SK-N-SH treated with all-trans-retinoic acid at 6 μM for 48 hours (cell line): ENCODE data around the gene TRIM2.

ENCODE experiments used
- ATAC-seq: fragments of 200-7000 bp; cut with Tn5 transposase; 3 replicates; pipeline ENCODE4 v1.9.1; 2020; ENCODE audit warnings: mild to moderate bottlenecking, moderate library complexity
- ARNTL ChIP-seq: fragments of 450-650 bp; formaldehyde crosslinking; IDR thresholded peaks from 2 replicates; pipeline ENCODE4 v1.5.0; 2020; ENCODE audit warnings: low read depth, mild to moderate bottlenecking, moderate library complexity, borderline replicate concordance
- CREB5 ChIP-seq: fragments of 250-450 bp; sonication (Bioruptor Pico); IDR thresholded peaks from 2 replicates; pipeline ENCODE4 v1.5.1; 2020; ENCODE audit warnings: low read depth, mild to moderate bottlenecking, moderate library complexity
- CSDC2 ChIP-seq: fragments of 250-450 bp; sonication (Bioruptor Pico); IDR thresholded peaks from 2 replicates; pipeline ENCODE4 v1.5.0; 2020; ENCODE audit warnings: mild to moderate bottlenecking, moderate library complexity
- CSRNP3 ChIP-seq: fragments of 250-450 bp; sonication (Bioruptor Pico); IDR thresholded peaks from 2 replicates; pipeline ENCODE4 v1.5.1; 2021; ENCODE audit warnings: mild to moderate bottlenecking, moderate library complexity
- ESRRG ChIP-seq: fragments of 250-450 bp; sonication (Bioruptor Pico); IDR thresholded peaks from 2 replicates; pipeline ENCODE4 v1.6.1; 2021; ENCODE audit warnings: mild to moderate bottlenecking
- GLIS3 ChIP-seq: fragments of 250-450 bp; sonication (Bioruptor Pico); IDR thresholded peaks from 2 replicates; pipeline ENCODE4 v1.5.0; 2020; ENCODE audit warnings: mild to moderate bottlenecking, moderate library complexity
- OSR1 ChIP-seq: fragments of 250-450 bp; sonication (Bioruptor Pico); IDR thresholded peaks from 2 replicates; pipeline ENCODE4 v1.8.0; 2022; ENCODE audit warnings: moderate library complexity, mild to moderate bottlenecking, inconsistent platforms
- PATZ1 ChIP-seq: fragments of 250-450 bp; sonication (Bioruptor Pico); IDR thresholded peaks from 2 replicates; pipeline ENCODE4 v1.8.0; 2020; ENCODE audit warnings: mild to moderate bottlenecking, moderate library complexity, borderline replicate concordance
- POU6F1 ChIP-seq: fragments of 250-450 bp; sonication (Bioruptor Pico); IDR thresholded peaks from 2 replicates; pipeline ENCODE4 v1.8.0; 2021; ENCODE audit warnings: low read depth, mild to moderate bottlenecking, moderate library complexity, borderline replicate concordance
- PPARA ChIP-seq: fragments of 250-450 bp; sonication (Bioruptor Pico); IDR thresholded peaks from 2 replicates; pipeline ENCODE4 v1.5.0; 2020; ENCODE audit warnings: mild to moderate bottlenecking, borderline replicate concordance
- RARB ChIP-seq: fragments of 250-450 bp; sonication (Bioruptor Pico); IDR thresholded peaks from 2 replicates; pipeline ENCODE4 v1.8.0; 2021; ENCODE audit warnings: mild to moderate bottlenecking, moderate library complexity
- TCF4 ChIP-seq: fragments of 250-450 bp; sonication (Bioruptor Pico); IDR thresholded peaks from 2 replicates; pipeline ENCODE4 v1.8.0; 2021; ENCODE audit warnings: mild to moderate bottlenecking, moderate library complexity, borderline replicate concordance
- TOX ChIP-seq: fragments of 250-450 bp; sonication (Bioruptor Pico); IDR thresholded peaks from 2 replicates; pipeline ENCODE4 v1.8.0; 2021; ENCODE audit warnings: mild to moderate bottlenecking, moderate library complexity, borderline replicate concordance
- TSHZ2 ChIP-seq: fragments of 250-450 bp; sonication (Bioruptor Pico); IDR thresholded peaks from 2 replicates; pipeline ENCODE4 v1.5.0; 2020; ENCODE audit warnings: mild to moderate bottlenecking, moderate library complexity
- ZC3H10 ChIP-seq: fragments of 250-450 bp; sonication (Bioruptor Pico); IDR thresholded peaks from 2 replicates; pipeline ENCODE4 v1.5.1; 2021; ENCODE audit warnings: mild to moderate bottlenecking, moderate library complexity
- ZFP3 ChIP-seq: fragments of 250-450 bp; sonication (Bioruptor Pico); IDR thresholded peaks from 2 replicates; pipeline ENCODE4 v1.5.0; 2020; ENCODE audit warnings: mild to moderate bottlenecking, moderate library complexity
- ZFP30 ChIP-seq: fragments of 450-650 bp; formaldehyde crosslinking; IDR thresholded peaks from 2 replicates; pipeline ENCODE4 v1.5.0; 2022; ENCODE audit warnings: mild to moderate bottlenecking, moderate library complexity
- ZNF565 ChIP-seq: fragments of 450-650 bp; formaldehyde crosslinking; conservative IDR thresholded peaks from 2 replicates; pipeline ENCODE4 v1.5.0; 2020; ENCODE audit warnings: low read depth, mild to moderate bottlenecking, moderate library complexity
- ZNF70 ChIP-seq: fragments of 450-650 bp; formaldehyde crosslinking; IDR thresholded peaks from 2 replicates; pipeline ENCODE4 v1.5.0; 2020; ENCODE audit warnings: mild to moderate bottlenecking, moderate library complexity
- ZNF8 ChIP-seq: fragments of 450-650 bp; formaldehyde crosslinking; IDR thresholded peaks from 2 replicates; pipeline ENCODE4 v1.5.0; 2020; ENCODE audit warnings: mild to moderate bottlenecking, moderate library complexity

The TRIM2 gene

GRCh38 chr4:153204247-153204671 is at the start of gene TRIM2:
TRIM2 (plus strand) TSS chr4:153204443; CDS start chr4:153204531, 88 bp downstream.
- TF ChIP-seq RARB (CRISPR knock-in tag), result no peak
- no peak for ATAC-seq

GRCh38 chr4:153155686-153156085 is 48.6 kb upstream of the TRIM2 start:
- no peak for ATAC-seq
- TF ChIP-seq ZC3H10 (no peak), POU6F1 (no peak), TSHZ2 (CRISPR knock-in tag) (no peak), ZNF565 (CRISPR knock-in tag) (no peak), ZNF8 (CRISPR knock-in tag) (no peak), TCF4 (CRISPR knock-in tag) (no peak), CSDC2 (CRISPR knock-in tag) (no peak), PATZ1 (CRISPR knock-in tag) (no peak), GLIS3 (CRISPR knock-in tag) (no peak), CREB5 (CRISPR knock-in tag) (no peak), TOX (CRISPR knock-in tag) (no peak), ZFP3 (no peak), ZNF70 (no peak), ZFP30 (no peak), PPARA (CRISPR knock-in tag) (no peak), CSRNP3 (CRISPR knock-in tag) (no peak), ARNTL (CRISPR knock-in tag) (no peak), OSR1 (no peak), ESRRG (CRISPR knock-in tag) (no peak)

- TF ChIP-seq ZFP30 (no peak), TCF4 (CRISPR knock-in tag) (no peak), GLIS3 (CRISPR knock-in tag) (no peak), CSRNP3 (CRISPR knock-in tag) (no peak), CREB5 (CRISPR knock-in tag) (no peak), TSHZ2 (CRISPR knock-in tag) (no peak)
- ATAC-seq, result no peak
These were observed 48.0 kb upstream of the TRIM2 start for GRCh38 chr4:153156263-153156662.
